Sigmoid colon (tissue), 4 donors: ENCODE results near the gene AKAP7.

Experiments used
- CTCF ChIP-seq, 4 experiments: fragments of 450-650 bp in 3 of 4; fragments of 200-600 bp in 1 of 4; IDR thresholded peaks; one replicate each; pipeline ENCODE4 v1.5.1; 2016 to 2019; ENCODE audit warnings: antibody characterized with exemption in 4 of 4, mild to moderate bottlenecking in 3 of 4, moderate library complexity in 2 of 4
- POLR2AphosphoS5 ChIP-seq, 4 donors: sonication (generic); formaldehyde crosslinking; IDR thresholded peaks; one replicate each; pipeline ENCODE4 v1.6.1; 2017; ENCODE audit warnings: antibody characterized with exemption in 4 of 4

DNA sequence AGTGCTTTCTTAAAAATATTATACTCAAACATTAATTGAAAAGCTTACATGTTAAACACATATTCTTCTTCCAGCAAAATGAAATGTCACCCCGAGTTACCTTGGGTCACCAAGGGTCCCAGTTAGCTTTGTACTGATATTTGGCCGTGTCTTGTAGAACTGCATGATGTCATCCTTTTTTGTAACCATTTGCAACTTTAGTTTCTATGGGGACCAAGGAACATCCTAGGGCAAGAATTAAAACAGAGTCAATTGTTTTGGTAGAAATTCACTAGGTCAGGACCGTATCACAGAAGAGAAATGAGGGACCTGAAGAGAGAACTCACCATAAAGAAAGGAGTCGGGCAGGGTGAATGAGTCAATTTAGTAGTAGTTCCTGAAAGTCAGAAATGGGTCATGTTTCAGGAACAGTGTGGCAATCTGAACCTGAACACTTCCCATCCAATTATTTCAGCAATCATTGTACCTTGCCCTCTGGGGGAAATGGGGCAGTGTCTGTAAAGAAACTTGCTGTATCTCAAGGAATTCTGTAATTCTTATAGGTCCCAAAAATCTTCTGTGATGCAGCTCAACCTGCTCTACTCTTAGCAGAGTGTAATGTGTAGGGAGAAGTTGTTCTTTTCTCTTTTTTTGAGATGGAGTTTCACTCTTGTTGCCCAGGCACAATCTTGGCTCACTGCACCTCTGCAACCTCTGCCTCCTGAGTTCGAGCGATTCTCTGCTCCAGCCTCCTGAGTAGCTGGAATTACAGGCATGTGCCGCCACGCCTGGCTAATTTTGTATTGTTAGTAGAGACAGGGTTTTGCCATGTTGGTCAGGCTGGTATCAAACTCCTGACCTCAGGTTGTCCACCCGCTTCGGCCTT is 5.3 kb upstream of the AKAP7 start:
- TF ChIP-seq CTCF (IDR thresholded peaks at IDR 0.05) (no peak), POLR2AphosphoS5 (IDR thresholded peaks at IDR 0.05) (no peak)
